Measurements from ENCODE around the gene MRC2. TPM values are rescaled to one million over a fixed set of nuclear protein-coding genes. Genes with fewer than 3 reads are reported as not detected.

The MRC2 gene
- total RNA-seq, 1 donor from 2014 or later = 175 TPM

DNA sequence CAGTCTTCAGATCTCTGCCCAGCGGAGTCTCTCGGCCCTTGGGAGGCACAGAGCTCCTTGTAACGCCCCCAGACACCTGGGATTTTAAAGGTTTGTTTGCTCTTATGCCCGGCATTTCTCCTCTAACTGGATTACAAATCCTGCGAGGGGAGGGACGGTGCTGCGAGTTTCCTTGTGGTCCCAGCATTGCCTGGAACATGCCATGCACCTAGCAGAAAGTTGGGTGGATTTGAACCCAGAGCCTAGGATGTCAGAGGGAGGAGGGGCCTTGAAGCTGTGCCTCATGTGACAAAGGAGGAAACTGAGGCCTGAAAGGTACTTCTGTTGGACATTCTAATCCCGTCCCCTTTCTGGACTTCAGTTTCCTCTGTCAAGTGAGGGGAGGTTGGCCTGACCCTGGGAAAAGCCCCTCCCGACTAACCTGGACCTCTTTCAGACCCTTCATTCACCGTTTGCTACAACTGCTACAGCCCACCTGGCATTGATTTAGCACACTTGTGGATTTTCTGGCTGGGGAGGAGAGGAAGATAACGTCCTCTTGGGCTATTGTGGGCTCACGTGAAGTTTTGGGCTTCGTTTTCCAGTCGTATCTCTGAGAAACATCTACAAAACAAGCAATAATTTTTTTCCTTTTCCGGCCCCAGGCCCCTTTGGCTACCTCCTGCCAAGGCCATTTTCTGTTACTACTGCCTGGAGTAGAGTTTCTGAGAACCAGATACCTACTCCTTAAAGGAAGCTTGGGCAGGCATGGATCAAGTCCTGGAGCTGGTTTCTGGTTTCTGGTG lies 30.9 kb downstream of the MRC2 start:
- Histone ChIP-seq H3K27ac (ENCODE audit: low read depth, low read length) (no peak overlapping the region), H3K4me1 (ENCODE audit: control insufficient read depth in 3 of 3, insufficient read depth in 3 of 3, low read length in 3 of 3) (peaks cover 15 to 17% (median 15%) of the 10 kb centered on the region in 3 donors), H3K27me3 (ENCODE audit: control insufficient read depth in 3 of 3, insufficient read depth in 3 of 3, low read length in 3 of 3) (peaks cover 0 to 6% (median 0%) of the 10 kb centered on the region in 3 donors), H3K36me3 (ENCODE audit: control insufficient read depth in 3 of 3, insufficient read depth in 3 of 3, low read length in 3 of 3) (no peaks in the 10 kb centered on the region), H3K9ac (ENCODE audit: low read depth in 1 of 3, low read length in 3 of 3) (no peak overlapping the region), H3K4me3 (ENCODE audit: low read length in 3 of 3) (no peak overlapping the region), H3K9me3 (ENCODE audit: control insufficient read depth in 3 of 3, low read length in 3 of 3) (peaks cover 0 to 4% (median 3%) of the 10 kb centered on the region in 3 donors)

DNA sequence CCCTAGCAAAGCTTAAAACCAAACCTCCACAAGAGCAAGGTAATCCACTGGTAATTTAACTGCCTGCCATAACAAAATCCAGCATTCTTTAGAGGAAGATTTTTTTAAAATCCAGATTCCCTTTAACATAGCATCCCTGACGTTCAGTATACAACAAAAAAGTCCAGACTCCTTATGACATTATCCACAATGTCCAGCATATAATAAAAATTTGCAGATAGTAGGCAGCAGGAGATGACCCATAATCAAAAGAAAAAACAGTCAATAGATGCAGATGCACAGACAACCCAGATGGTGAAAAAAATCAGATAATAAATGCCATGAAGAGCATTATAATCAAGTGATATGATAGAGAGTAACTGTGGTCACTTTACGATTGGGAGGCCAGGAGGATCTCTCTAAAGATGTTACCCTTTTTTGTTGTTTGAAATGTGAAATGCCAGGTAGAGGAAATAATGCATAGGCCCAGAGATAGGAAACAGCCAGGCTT lies 33.2 kb downstream of the MRC2 start:
- Histone ChIP-seq H3K27ac (ENCODE audit: low read depth, low read length) (no peak overlapping the region), H3K4me3 (ENCODE audit: low read length in 3 of 3) (no peak overlapping the region), H3K9me3 (ENCODE audit: control insufficient read depth in 3 of 3, low read length in 3 of 3) (peaks cover 0 to 4% (median 3%) of the 10 kb centered on the region in 3 donors), H3K9ac (ENCODE audit: low read depth in 1 of 3, low read length in 3 of 3) (no peak overlapping the region), H3K36me3 (ENCODE audit: control insufficient read depth in 3 of 3, insufficient read depth in 3 of 3, low read length in 3 of 3) (peaks cover 0 to under 1% (median 0%) of the 10 kb centered on the region in 3 donors), H3K27me3 (ENCODE audit: control insufficient read depth in 3 of 3, insufficient read depth in 3 of 3, low read length in 3 of 3) (peaks cover 0 to 3% (median 0%) of the 10 kb centered on the region in 3 donors), H3K4me1 (ENCODE audit: control insufficient read depth in 3 of 3, insufficient read depth in 3 of 3, low read length in 3 of 3) (peaks cover 0 to 3% (median 0%) of the 10 kb centered on the region in 3 donors)

DNA sequence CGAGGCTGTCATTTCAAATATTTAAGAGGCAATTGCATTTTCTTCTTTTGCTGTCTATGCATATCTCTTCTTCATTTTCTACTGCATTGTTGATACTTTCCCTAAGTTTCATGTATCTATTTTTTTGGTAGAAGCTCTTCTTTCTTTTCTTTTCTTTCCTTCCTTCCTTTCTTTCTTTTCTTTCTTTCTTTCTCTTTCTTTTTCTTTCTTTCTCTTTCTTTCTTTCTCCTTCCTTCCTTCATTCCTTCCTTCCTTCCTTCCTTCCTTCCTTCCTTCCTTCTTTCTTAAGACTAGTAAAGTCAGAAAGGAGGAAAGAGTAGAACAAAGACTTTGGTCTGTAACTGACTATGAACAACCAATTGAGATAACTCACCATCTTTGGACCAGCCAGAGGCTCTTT lies 33.9 kb downstream of the MRC2 start:
- H3K4me3 ChIP-seq (ENCODE audit: low read length in 3 of 3) = no peak overlapping the region
- H3K9me3 ChIP-seq (ENCODE audit: control insufficient read depth in 3 of 3, low read length in 3 of 3) = peaks cover 0 to 4% (median 3%) of the 10 kb centered on the region in 3 donors
- peaks cover 0 to 2% (median 0%) of the 10 kb centered on the region in 3 donors for H3K36me3 ChIP-seq (ENCODE audit: control insufficient read depth in 3 of 3, insufficient read depth in 3 of 3, low read length in 3 of 3)
- peaks cover 0 to 3% (median 0%) of the 10 kb centered on the region in 3 donors for H3K27me3 ChIP-seq (ENCODE audit: control insufficient read depth in 3 of 3, insufficient read depth in 3 of 3, low read length in 3 of 3)
- H3K4me1 ChIP-seq (ENCODE audit: control insufficient read depth in 3 of 3, insufficient read depth in 3 of 3, low read length in 3 of 3) = peaks cover 0 to 3% (median 0%) of the 10 kb centered on the region in 3 donors
- no peak overlapping the region for H3K9ac ChIP-seq (ENCODE audit: low read depth in 1 of 3, low read length in 3 of 3)
- no peak overlapping the region for H3K27ac ChIP-seq (ENCODE audit: low read depth, low read length)

DNA sequence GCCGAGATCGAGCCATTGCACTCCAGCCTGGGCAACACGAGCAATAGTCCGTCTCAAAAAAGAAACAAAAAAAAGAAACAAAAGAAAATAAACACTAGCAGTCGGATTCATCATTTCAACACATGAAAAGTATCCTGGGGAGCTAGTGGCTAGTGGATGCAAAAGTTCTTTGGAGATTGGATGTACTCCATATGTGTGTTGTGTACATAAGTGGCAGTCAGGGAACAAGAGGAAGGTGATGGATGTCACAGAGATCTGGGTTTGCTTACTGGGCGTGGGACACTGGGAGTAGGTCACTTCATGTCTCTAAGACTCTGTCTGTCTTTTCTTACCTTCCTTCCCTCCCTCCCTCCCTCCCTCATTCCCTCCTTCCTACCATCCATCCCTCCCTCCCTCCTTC lies 35.4 kb downstream of the MRC2 start:
- H3K9me3 ChIP-seq (ENCODE audit: control insufficient read depth in 3 of 3, low read length in 3 of 3) = peaks cover 0 to 4% (median 3%) of the 10 kb centered on the region in 3 donors
- no peak overlapping the region for H3K27ac ChIP-seq (ENCODE audit: low read depth, low read length)
- H3K9ac ChIP-seq (ENCODE audit: low read depth in 1 of 3, low read length in 3 of 3) = no peak overlapping the region
- no peak overlapping the region for H3K4me3 ChIP-seq (ENCODE audit: low read length in 3 of 3)
- H3K27me3 ChIP-seq (ENCODE audit: control insufficient read depth in 3 of 3, insufficient read depth in 3 of 3, low read length in 3 of 3) = no peaks in the 10 kb centered on the region
- H3K4me1 ChIP-seq (ENCODE audit: control insufficient read depth in 3 of 3, insufficient read depth in 3 of 3, low read length in 3 of 3) = no peaks in the 10 kb centered on the region
- H3K36me3 ChIP-seq (ENCODE audit: control insufficient read depth in 3 of 3, insufficient read depth in 3 of 3, low read length in 3 of 3) = peaks cover 0 to 2% (median 0%) of the 10 kb centered on the region in 3 donors

DNA sequence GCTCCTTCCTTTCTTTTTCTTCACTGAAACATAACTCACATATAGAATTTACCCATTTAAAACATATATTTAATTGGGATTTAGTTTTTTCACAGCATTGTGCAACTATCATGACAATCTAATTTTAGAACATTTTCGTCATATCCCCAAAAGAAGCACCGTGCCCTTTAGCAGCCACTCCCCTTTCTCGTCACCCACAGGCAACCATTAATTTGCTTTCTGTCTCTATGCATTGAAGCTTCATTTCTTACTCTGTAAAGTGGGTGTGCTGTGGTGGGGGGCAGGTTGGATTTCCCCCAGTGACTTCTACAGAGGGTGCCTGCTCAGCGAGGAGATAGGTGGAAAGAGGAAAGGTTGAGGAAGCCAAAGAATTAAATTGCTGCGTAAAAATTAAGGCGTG lies 35.8 kb downstream of the MRC2 start:
- Histone ChIP-seq H3K9ac (ENCODE audit: low read depth in 1 of 3, low read length in 3 of 3) (no peak overlapping the region), H3K27ac (ENCODE audit: low read depth, low read length) (no peak overlapping the region), H3K4me3 (ENCODE audit: low read length in 3 of 3) (no peak overlapping the region), H3K27me3 (ENCODE audit: control insufficient read depth in 3 of 3, insufficient read depth in 3 of 3, low read length in 3 of 3) (no peaks in the 10 kb centered on the region), H3K4me1 (ENCODE audit: control insufficient read depth in 3 of 3, insufficient read depth in 3 of 3, low read length in 3 of 3) (no peaks in the 10 kb centered on the region), H3K36me3 (ENCODE audit: control insufficient read depth in 3 of 3, insufficient read depth in 3 of 3, low read length in 3 of 3) (peaks cover 0 to 2% (median 0%) of the 10 kb centered on the region in 3 donors), H3K9me3 (ENCODE audit: control insufficient read depth in 3 of 3, low read length in 3 of 3) (peaks cover 0 to 4% (median 3%) of the 10 kb centered on the region in 3 donors)

DNA sequence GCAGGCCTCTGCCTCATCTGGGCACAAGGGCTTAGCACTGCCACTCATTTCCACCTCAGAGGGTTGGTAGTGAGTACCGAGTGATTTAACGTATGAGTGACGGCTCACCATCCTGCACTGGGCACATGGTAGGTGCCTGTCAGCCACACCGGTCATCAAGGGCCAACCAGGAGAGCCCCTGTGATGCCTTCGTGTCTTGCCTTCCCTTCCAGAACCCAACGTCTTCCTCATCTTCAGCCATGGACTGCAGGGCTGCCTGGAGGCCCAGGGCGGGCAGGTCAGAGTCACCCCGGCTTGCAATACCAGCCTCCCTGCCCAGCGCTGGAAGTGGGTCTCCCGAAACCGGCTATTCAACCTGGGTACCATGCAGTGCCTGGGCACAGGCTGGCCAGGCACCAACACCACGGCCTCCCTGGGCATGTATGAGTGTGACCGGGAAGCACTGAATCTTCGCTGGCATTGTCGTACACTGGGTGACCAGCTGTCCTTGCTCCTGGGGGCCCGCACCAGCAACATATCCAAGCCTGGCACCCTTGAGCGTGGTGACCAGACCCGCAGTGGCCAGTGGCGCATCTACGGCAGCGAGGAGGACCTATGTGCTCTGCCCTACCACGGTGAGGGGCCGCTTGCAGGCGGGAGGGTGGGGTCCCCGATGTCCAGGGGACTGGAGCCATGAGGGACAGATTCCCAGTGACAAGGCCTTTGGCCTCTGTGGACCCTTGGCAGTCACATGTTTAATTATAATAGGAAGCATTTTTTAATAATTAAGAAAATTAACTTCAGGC lies 37.1 kb downstream of the MRC2 start:
- Histone ChIP-seq H3K9me3 (ENCODE audit: control insufficient read depth in 3 of 3, low read length in 3 of 3) (peaks cover 0 to 4% (median 3%) of the 10 kb centered on the region in 3 donors), H3K4me3 (ENCODE audit: low read length in 3 of 3) (no peak overlapping the region), H3K36me3 (ENCODE audit: control insufficient read depth in 3 of 3, insufficient read depth in 3 of 3, low read length in 3 of 3) (peaks cover 0 to 2% (median 0%) of the 10 kb centered on the region in 3 donors), H3K27me3 (ENCODE audit: control insufficient read depth in 3 of 3, insufficient read depth in 3 of 3, low read length in 3 of 3) (no peaks in the 10 kb centered on the region), H3K9ac (ENCODE audit: low read depth in 1 of 3, low read length in 3 of 3) (no peak overlapping the region), H3K4me1 (ENCODE audit: control insufficient read depth in 3 of 3, insufficient read depth in 3 of 3, low read length in 3 of 3) (no peaks in the 10 kb centered on the region), H3K27ac (ENCODE audit: low read depth, low read length) (no peak overlapping the region)

DNA sequence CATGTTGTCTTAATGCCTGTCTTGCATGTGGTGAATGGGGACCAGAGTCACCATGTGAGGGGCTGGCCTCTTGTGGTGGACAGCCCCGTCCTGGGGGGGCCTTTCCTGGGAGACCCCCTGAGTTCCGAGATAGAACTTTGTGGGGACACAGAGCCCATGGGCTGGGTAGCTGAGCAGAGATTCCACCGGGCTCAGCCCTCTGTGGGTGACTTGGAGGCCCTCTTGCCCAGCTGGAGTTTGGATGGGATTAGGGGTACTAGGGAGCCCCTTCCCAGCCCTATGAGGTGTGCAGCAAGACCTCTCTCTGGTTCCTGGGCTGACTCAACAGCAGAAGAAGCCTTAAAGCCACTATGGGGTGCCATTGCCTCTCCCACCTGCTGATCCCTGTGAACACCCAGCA lies 38.1 kb downstream of the MRC2 start:
- no peaks in the 10 kb centered on the region for H3K4me1 ChIP-seq (ENCODE audit: control insufficient read depth in 3 of 3, insufficient read depth in 3 of 3, low read length in 3 of 3)
- H3K9me3 ChIP-seq (ENCODE audit: control insufficient read depth in 3 of 3, low read length in 3 of 3) = peaks cover 0 to 4% (median 3%) of the 10 kb centered on the region in 3 donors
- H3K36me3 ChIP-seq (ENCODE audit: control insufficient read depth in 3 of 3, insufficient read depth in 3 of 3, low read length in 3 of 3) = peaks cover 0 to 2% (median 0%) of the 10 kb centered on the region in 3 donors
- no peak overlapping the region for H3K9ac ChIP-seq (ENCODE audit: low read depth in 1 of 3, low read length in 3 of 3)
- no peaks in the 10 kb centered on the region for H3K27me3 ChIP-seq (ENCODE audit: control insufficient read depth in 3 of 3, insufficient read depth in 3 of 3, low read length in 3 of 3)
- H3K27ac ChIP-seq (ENCODE audit: low read depth, low read length) = no peak overlapping the region
- H3K4me3 ChIP-seq (ENCODE audit: low read length in 3 of 3) = no peak overlapping the region

DNA sequence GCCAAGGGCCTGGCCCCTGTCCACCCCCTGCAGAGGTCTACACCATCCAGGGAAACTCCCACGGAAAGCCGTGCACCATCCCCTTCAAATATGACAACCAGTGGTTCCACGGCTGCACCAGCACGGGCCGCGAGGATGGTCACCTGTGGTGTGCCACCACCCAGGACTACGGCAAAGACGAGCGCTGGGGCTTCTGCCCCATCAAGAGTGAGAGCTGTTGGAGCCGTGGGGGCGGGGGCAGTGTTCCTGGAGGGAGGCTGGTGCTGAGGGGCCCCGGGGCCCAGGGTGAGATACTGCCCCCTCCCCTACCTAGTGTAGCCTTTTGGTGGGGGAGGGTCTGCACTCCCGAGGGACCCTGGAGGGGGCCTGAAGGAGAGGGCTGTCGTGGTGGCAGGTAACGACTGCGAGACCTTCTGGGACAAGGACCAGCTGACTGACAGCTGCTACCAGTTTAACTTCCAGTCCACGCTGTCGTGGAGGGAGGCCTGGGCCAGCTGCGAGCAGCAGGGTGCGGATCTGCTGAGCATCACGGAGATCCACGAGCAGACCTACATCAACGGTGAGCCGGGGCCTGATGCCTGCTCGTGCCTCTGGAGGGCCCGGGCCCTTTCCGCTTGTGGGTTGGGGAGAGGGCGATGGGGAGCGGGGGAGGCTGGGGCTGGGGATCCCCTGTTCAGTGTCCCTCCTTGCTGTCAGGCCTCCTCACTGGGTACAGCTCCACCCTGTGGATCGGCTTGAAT lies 38.8 kb downstream of the MRC2 start:
- no peaks in the 10 kb centered on the region for H3K27me3 ChIP-seq (ENCODE audit: control insufficient read depth in 3 of 3, insufficient read depth in 3 of 3, low read length in 3 of 3)
- H3K4me1 ChIP-seq (ENCODE audit: control insufficient read depth in 3 of 3, insufficient read depth in 3 of 3, low read length in 3 of 3) = no peaks in the 10 kb centered on the region
- no peaks in the 10 kb centered on the region for H3K9me3 ChIP-seq (ENCODE audit: control insufficient read depth in 3 of 3, low read length in 3 of 3)
- H3K4me3 ChIP-seq (ENCODE audit: low read length in 3 of 3) = no peak overlapping the region
- peaks cover 0 to 2% (median 0%) of the 10 kb centered on the region in 3 donors for H3K36me3 ChIP-seq (ENCODE audit: control insufficient read depth in 3 of 3, insufficient read depth in 3 of 3, low read length in 3 of 3)
- H3K27ac ChIP-seq (ENCODE audit: low read depth, low read length) = no peak overlapping the region
- H3K9ac ChIP-seq (ENCODE audit: low read depth in 1 of 3, low read length in 3 of 3) = no peak overlapping the region

DNA sequence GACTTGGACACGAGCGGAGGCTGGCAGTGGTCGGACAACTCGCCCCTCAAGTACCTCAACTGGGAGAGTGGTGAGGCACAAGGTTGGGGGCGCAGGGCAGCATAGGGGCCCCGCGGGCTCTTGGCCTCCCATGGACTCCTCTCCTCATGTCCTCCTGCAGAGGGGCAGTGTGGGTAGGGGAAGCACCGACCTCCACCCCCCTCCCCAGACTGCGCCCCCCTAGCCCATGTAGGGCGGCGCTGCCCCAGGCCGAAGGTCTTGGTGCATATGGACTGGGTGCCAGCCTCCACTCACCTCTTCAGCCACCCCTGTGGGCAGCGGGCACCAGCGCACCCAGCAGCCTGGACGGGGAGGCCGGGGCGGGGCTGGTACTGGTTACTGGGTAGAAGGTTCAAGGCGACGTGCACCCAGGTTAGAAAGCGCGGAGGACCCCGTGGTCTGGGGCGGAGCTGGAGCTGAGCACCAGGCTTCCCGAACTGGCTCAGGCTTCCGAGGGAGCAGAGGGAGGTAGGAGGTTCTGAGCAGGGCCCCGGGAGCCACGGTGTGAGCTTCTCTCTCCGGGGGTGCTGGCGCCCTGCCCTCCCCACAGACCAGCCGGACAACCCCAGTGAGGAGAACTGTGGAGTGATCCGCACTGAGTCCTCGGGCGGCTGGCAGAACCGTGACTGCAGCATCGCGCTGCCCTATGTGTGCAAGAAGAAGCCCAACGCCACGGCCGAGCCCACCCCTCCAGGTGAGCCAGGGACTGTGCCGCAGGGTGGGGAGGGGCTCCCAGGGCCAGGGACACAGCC lies 39.5 kb downstream of the MRC2 start:
- no peaks in the 10 kb centered on the region for H3K27me3 ChIP-seq (ENCODE audit: control insufficient read depth in 3 of 3, insufficient read depth in 3 of 3, low read length in 3 of 3)
- no peak overlapping the region for H3K9ac ChIP-seq (ENCODE audit: low read depth in 1 of 3, low read length in 3 of 3)
- no peaks in the 10 kb centered on the region for H3K9me3 ChIP-seq (ENCODE audit: control insufficient read depth in 3 of 3, low read length in 3 of 3)
- peaks cover 0 to 2% (median 0%) of the 10 kb centered on the region in 3 donors for H3K36me3 ChIP-seq (ENCODE audit: control insufficient read depth in 3 of 3, insufficient read depth in 3 of 3, low read length in 3 of 3)
- H3K4me1 ChIP-seq (ENCODE audit: control insufficient read depth in 3 of 3, insufficient read depth in 3 of 3, low read length in 3 of 3) = peaks cover 0 to 2% (median 0%) of the 10 kb centered on the region in 3 donors
- H3K27ac ChIP-seq (ENCODE audit: low read depth, low read length) = no peak overlapping the region
- no peak overlapping the region for H3K4me3 ChIP-seq (ENCODE audit: low read length in 3 of 3)
